ENCODE data around the gene F11R.
A peak's percentile ranks its signal among the peaks of the same experiment; 100 is the strongest.

Gene F11R

GRCh38 chr1:160987359-160988050 lies 33.4 kb downstream of the F11R start:
- H3K36me3 ChIP-seq (ENCODE audit: insufficient read depth, insufficient read length, low read length) = no peaks in the 10 kb centered on the region
- H3K4me1 ChIP-seq (ENCODE audit: insufficient read depth, insufficient read length) = peaks cover 9% of the 10 kb centered on the region
- H3K4me3 ChIP-seq (ENCODE audit: insufficient read length, low read depth) = peak overlapping the region; percentile 2
- peak; percentile 40 for DNase-seq (ENCODE audit: low read depth, low spot score)
- no peaks in the 10 kb centered on the region for H3K27me3 ChIP-seq (ENCODE audit: insufficient read depth, insufficient read length)
- peak overlapping the region; percentile 22 for H3K9ac ChIP-seq (ENCODE audit: insufficient read length, low read depth)
- H3K9me3 ChIP-seq (ENCODE audit: insufficient read depth, low read length) = no peaks in the 10 kb centered on the region
- TF ChIP-seq YY1 (IDR thresholded peaks at IDR 0.05; ENCODE audit: insufficient read depth, insufficient read length) = no peak
- no peak for TF ChIP-seq SUZ12 (IDR thresholded peaks at IDR 0.05; ENCODE audit: extremely low read depth, insufficient read depth, insufficient read length)
- TF ChIP-seq ZNF274 (IDR thresholded peaks at IDR 0.05; ENCODE audit: low read depth, low read length) = no peak

- H3K9me3 ChIP-seq (ENCODE audit: insufficient read depth, low read length) = no peaks in the 10 kb centered on the region
- TF ChIP-seq ZNF274 (IDR thresholded peaks at IDR 0.05; ENCODE audit: low read depth, low read length) = no peak
- no peak for TF ChIP-seq SUZ12 (IDR thresholded peaks at IDR 0.05; ENCODE audit: extremely low read depth, insufficient read depth, insufficient read length)
- H3K27me3 ChIP-seq (ENCODE audit: insufficient read depth, insufficient read length) = no peaks in the 10 kb centered on the region
- H3K4me1 ChIP-seq (ENCODE audit: insufficient read depth, insufficient read length) = peaks cover 9% of the 10 kb centered on the region
- no peak overlapping the region for H3K4me3 ChIP-seq (ENCODE audit: insufficient read length, low read depth)
- no peak overlapping the region for H3K9ac ChIP-seq (ENCODE audit: insufficient read length, low read depth)
- no peak for DNase-seq (ENCODE audit: low read depth, low spot score)
- no peaks in the 10 kb centered on the region for H3K36me3 ChIP-seq (ENCODE audit: insufficient read depth, insufficient read length, low read length)
These were observed 35.2 kb downstream of the F11R start for GRCh38 chr1:160985723-160986122.

- DNase-seq (ENCODE audit: low read depth, low spot score) = peak; percentile 85
- Histone ChIP-seq H3K9ac (ENCODE audit: insufficient read length, low read depth) (peak overlapping the region; percentile 86), H3K27me3 (ENCODE audit: insufficient read depth, insufficient read length) (no peaks in the 10 kb centered on the region), H3K36me3 (ENCODE audit: insufficient read depth, insufficient read length, low read length) (no peaks in the 10 kb centered on the region), H3K4me1 (ENCODE audit: insufficient read depth, insufficient read length) (peaks cover 3% of the 10 kb centered on the region), H3K9me3 (ENCODE audit: insufficient read depth, low read length) (no peaks in the 10 kb centered on the region), H3K4me3 (ENCODE audit: insufficient read length, low read depth) (peak overlapping the region; percentile 38)
- TF ChIP-seq YY1 (IDR thresholded peaks at IDR 0.05; ENCODE audit: insufficient read depth, insufficient read length) (peak; percentile 22), ZNF274 (IDR thresholded peaks at IDR 0.05; ENCODE audit: low read depth, low read length) (no peak)
These were observed 39.2 kb downstream of the F11R start for GRCh38 chr1:160981584-160982411.

GRCh38 chr1:160979286-160979685 lies 41.7 kb downstream of the F11R start:
- H3K9me3 ChIP-seq (ENCODE audit: insufficient read depth, low read length) = no peaks in the 10 kb centered on the region
- no peak for TF ChIP-seq ZNF274 (IDR thresholded peaks at IDR 0.05; ENCODE audit: low read depth, low read length)
- TF ChIP-seq YY1 (IDR thresholded peaks at IDR 0.05; ENCODE audit: insufficient read depth, insufficient read length) = no peak
- TF ChIP-seq SUZ12 (IDR thresholded peaks at IDR 0.05; ENCODE audit: extremely low read depth, insufficient read depth, insufficient read length) = no peak
- H3K27me3 ChIP-seq (ENCODE audit: insufficient read depth, insufficient read length) = no peaks in the 10 kb centered on the region
- H3K9ac ChIP-seq (ENCODE audit: insufficient read length, low read depth) = no peak overlapping the region
- peaks cover 3% of the 10 kb centered on the region for H3K4me1 ChIP-seq (ENCODE audit: insufficient read depth, insufficient read length)
- no peak overlapping the region for H3K4me3 ChIP-seq (ENCODE audit: insufficient read length, low read depth)
- no peaks in the 10 kb centered on the region for H3K36me3 ChIP-seq (ENCODE audit: insufficient read depth, insufficient read length, low read length)
- no peak for DNase-seq (ENCODE audit: low read depth, low spot score)

- Histone ChIP-seq H3K27me3 (ENCODE audit: insufficient read depth, insufficient read length) (no peaks in the 10 kb centered on the region), H3K9ac (ENCODE audit: insufficient read length, low read depth) (no peak overlapping the region)
- TF ChIP-seq YY1 (IDR thresholded peaks at IDR 0.05; ENCODE audit: insufficient read depth, insufficient read length) = no peak
- TF ChIP-seq ZNF274 (IDR thresholded peaks at IDR 0.05; ENCODE audit: low read depth, low read length) = no peak
- no peak for TF ChIP-seq SUZ12 (IDR thresholded peaks at IDR 0.05; ENCODE audit: extremely low read depth, insufficient read depth, insufficient read length)
These were observed 42.4 kb downstream of the F11R start for GRCh38 chr1:160978510-160978927.

GRCh38 chr1:160975026-160975425 lies 45.9 kb downstream of the F11R start:
- H3K4me3 ChIP-seq (ENCODE audit: insufficient read length, low read depth) = no peak overlapping the region
- DNase-seq (ENCODE audit: low read depth, low spot score) = no peak
- peaks cover 5% of the 10 kb centered on the region for H3K4me1 ChIP-seq (ENCODE audit: insufficient read depth, insufficient read length)
- H3K27me3 ChIP-seq (ENCODE audit: insufficient read depth, insufficient read length) = no peaks in the 10 kb centered on the region
- TF ChIP-seq ZNF274 (IDR thresholded peaks at IDR 0.05; ENCODE audit: low read depth, low read length) (no peak), SUZ12 (IDR thresholded peaks at IDR 0.05; ENCODE audit: extremely low read depth, insufficient read depth, insufficient read length) (no peak), YY1 (IDR thresholded peaks at IDR 0.05; ENCODE audit: insufficient read depth, insufficient read length) (no peak)
- no peaks in the 10 kb centered on the region for H3K36me3 ChIP-seq (ENCODE audit: insufficient read depth, insufficient read length, low read length)
- H3K9me3 ChIP-seq (ENCODE audit: insufficient read depth, low read length) = no peaks in the 10 kb centered on the region
- H3K9ac ChIP-seq (ENCODE audit: insufficient read length, low read depth) = no peak overlapping the region

More at GRCh38 chr1:160978510-160978927, 42.4 kb downstream of the F11R start:
- DNase-seq (ENCODE audit: low read depth, low spot score) = no peak
- Histone ChIP-seq H3K4me3 (ENCODE audit: insufficient read length, low read depth) (no peak overlapping the region), H3K9me3 (ENCODE audit: insufficient read depth, low read length) (no peaks in the 10 kb centered on the region), H3K36me3 (ENCODE audit: insufficient read depth, insufficient read length, low read length) (no peaks in the 10 kb centered on the region), H3K4me1 (ENCODE audit: insufficient read depth, insufficient read length) (peaks cover 3% of the 10 kb centered on the region)

GRCh38 chr1:160973491-160973890 lies 47.5 kb downstream of the F11R start:
- TF ChIP-seq ZNF274 (IDR thresholded peaks at IDR 0.05; ENCODE audit: low read depth, low read length) (no peak), YY1 (IDR thresholded peaks at IDR 0.05; ENCODE audit: insufficient read depth, insufficient read length) (no peak), SUZ12 (IDR thresholded peaks at IDR 0.05; ENCODE audit: extremely low read depth, insufficient read depth, insufficient read length) (no peak)
- Histone ChIP-seq H3K4me3 (ENCODE audit: insufficient read length, low read depth) (no peak overlapping the region), H3K9me3 (ENCODE audit: insufficient read depth, low read length) (no peaks in the 10 kb centered on the region), H3K36me3 (ENCODE audit: insufficient read depth, insufficient read length, low read length) (no peaks in the 10 kb centered on the region), H3K9ac (ENCODE audit: insufficient read length, low read depth) (no peak overlapping the region), H3K4me1 (ENCODE audit: insufficient read depth, insufficient read length) (peaks cover 5% of the 10 kb centered on the region), H3K27me3 (ENCODE audit: insufficient read depth, insufficient read length) (no peaks in the 10 kb centered on the region)
- DNase-seq (ENCODE audit: low read depth, low spot score) = no peak

Data from NT2/D1 (cell line).